Measurements from ENCODE around the gene CYP24A1.

CYP24A1 gene

DNA sequence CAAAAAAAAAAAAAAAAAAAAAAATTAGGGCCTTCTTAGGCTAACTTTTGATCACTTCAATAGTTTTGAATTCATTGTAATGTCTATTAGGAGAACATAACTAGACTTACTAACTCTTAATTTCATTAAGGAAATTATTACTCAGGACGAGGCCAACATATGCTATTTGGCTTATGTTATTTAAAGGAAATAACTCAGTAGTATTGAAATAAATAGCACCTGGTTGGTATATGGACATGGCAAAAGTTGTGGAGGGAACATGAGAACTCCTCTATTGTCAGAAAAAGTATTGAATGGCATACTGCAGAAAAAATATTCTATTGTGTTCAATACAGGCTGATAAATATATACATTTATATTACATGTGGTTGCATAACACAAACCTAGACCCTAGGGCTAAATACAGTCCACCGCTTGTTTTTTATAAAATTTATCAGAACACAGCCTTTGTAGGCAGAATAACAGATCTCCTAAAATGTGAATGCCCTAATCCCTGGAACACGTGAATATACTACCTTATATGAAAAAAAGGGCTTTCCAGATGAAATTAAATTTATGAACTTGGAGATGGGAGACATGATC lies 18.0 kb downstream of the CYP24A1 start:
- DNase-seq (ENCODE audit: low spot score), result no peak

DNA sequence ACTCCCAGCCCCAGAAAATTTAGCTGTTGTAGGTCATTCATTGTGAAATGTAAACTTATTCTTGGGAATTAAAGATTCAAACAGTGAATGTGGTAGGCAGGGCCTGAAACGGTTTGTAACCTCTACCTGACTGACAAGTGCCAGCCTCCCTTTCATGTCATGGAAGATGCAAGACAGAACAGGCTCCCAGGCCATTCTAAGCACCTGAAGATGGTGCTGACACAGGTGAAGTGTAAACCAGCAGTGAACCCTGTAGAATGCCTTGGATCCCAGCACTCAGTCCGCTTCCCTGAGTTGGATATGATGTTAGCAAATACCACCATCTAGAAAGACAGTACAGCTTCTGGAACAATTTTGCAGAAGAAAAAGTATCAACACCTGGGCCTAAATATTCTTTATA lies 19.3 kb downstream of the CYP24A1 start:
- no peak for DNase-seq (ENCODE audit: low spot score)

DNA sequence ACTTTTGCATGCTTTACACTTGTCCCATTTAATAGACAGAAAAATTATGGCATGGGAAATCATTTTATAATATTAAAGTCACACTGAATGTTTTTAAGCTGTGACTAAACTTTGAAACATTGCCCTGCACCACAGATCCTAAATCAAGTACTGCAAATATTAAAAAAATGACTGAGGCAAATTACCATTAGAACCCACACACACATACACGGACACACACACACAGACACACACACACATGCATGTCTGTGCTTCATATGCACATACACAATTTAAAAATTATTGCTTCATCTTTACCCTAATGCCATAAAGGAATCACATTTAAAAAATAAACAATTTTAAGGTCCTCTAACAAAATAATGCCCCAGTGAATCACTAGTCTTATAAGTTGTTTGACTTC lies 19.9 kb downstream of the CYP24A1 start:
- DNase-seq (ENCODE audit: low spot score), result no peak

DNA sequence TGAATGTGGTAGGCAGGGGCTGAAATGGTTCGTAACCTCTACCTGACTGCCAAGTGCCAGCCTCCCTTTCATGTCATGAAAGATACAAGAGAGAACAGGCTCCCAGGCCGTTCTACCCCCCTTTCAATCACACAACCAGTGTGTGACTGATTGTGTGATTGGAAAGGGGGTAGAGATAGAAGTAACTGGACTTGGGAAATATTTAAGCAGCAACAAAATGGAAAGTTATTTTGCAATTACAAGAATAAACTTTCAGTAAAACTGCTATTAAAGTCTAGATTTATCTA lies 20.8 kb downstream of the CYP24A1 start:
- no peak for DNase-seq (ENCODE audit: low spot score)

DNA sequence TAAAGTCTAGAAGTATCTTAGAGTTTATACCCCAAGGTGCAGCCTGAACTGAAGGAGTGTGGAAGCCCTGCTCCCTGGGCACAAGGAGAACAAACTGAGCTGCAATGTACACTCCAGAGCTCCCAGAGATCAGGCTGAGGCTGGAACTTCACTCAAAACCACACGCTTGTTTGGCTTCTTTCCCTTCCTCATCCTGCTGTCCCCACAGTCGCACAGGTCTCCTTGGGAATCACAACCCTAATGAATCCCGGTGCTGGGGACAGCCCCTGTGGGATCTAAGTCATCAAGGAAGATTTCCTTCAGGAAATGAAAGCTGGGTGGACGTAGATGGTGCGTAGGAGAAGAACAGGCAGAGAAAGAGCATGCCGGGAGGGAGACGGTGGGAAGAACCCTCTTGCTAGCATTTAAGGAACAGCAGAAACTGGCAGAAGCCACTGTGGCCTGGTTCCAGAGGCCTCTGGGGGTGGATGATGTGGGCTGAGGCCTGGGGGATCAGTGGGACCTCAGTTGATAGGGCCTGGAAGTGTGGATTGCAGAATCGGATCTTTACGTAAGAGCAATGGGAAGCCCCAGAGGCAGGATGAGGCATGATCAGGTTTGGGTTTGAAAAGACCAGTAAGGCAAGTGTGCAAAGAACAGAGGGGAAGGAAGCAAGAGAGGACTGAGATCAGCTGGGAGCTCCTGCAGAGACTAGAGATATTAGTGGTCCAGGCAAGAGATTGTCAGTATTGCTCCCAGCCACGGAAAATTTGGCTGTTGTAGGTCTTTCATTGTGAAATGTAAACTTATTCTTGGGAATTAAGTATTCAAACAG lies 21.4 kb downstream of the CYP24A1 start:
- no peak for DNase-seq (ENCODE audit: low spot score)

DNA sequence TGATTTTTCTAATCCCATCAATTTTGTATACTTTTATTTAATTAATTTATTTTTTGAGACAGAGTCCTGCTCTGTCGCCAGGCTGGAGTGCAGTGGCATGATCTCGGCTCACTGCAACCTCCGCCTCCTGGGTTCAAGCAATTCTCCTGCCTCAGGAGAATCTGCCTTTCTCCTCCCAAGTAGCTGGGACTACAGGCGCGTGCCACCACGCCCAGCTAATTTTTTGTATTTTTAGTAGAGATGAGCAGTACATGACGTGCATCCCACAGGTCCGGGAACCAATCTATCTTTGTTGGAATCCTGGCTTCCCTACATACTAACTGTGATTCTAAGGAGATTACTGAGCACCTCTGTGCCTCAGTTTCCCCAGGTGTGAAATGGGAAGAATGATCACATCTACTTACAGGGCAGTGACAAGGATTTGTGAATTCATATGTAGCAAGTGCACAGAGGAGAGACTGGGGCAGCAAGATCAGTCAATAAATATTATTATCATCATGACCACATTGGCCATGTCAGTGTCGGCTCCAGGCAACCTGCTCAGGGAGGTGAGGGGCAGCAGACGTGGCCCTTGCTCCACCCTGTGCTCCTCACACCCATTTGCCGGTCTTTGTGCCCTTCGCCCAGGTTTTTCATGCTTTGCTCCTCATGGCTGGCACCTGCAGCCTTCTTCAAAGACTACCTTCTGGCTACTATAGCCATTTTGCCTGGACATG lies 22.1 kb downstream of the CYP24A1 start:
- no peak for DNase-seq (ENCODE audit: low spot score)

- no peak for DNase-seq (ENCODE audit: low spot score)
Measured at GRCh38 chr20:54151075-54151439, 22.7 kb downstream of the CYP24A1 start.

DNA sequence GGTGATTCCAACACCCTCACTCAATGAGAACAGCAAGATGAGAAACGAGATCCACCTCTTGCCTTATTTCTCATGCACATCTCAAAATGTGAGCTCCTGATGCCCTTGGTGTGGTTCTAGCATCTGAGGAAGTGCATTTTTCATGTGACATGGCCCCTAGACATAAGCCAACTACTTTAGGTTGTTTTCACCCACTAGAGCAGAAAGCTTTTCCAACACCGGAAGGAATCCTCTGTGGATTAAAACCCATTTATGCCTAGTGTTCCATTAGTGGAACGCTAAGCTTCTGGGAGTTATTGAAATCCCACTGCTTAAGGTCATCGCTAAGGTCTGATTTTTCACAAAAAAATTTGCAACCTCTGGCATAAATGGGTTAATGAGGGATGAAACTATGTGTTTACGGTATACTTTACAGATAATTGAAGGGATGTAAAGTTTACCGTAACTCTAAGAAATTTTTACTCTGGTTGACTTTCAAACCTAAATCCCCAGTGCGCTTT lies 24.0 kb downstream of the CYP24A1 start:
- DNase-seq (ENCODE audit: low spot score), result no peak

DNA sequence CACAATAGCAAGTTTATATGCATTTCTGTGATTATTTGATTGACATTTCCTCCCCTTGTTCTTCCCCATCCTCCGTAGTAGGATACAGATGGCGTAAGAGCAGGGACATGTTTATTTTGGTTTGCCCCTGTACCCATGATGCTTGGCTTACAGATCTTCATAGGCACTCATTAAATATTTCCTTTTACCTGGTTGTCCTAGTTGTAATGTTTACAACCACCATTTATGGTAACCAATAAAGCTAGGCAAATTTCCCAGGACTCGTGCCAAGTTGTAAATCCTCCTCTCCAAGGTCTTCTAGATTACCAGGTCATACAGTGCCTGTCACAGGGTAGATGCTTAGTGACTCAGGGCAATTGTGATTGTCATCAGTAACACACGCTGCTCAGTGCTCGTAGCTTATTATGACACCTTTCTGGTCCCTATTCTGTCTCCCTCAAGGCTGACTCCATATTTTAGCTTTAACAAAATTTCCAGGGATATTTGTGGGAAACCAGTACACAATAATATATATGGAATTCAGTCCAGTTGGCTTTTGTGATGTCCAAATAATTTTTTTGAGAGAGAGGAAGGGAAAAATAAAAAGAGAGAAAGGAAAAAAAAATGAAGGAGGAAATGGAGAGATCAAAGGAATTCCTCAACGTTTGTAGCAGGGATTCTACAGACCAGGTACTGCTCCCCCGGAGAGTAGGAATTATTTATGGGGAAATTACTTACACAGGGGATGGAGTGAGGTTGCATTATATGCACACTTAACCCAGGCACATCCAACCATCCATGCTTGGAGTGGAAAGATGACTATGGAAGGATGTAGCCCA lies 24.6 kb downstream of the CYP24A1 start:
- DNase-seq (ENCODE audit: low spot score), result no peak

GRCh38 chr20:54146672-54147071 lies 27.1 kb downstream of the CYP24A1 start:
- no peak for DNase-seq (ENCODE audit: low spot score)

DNA sequence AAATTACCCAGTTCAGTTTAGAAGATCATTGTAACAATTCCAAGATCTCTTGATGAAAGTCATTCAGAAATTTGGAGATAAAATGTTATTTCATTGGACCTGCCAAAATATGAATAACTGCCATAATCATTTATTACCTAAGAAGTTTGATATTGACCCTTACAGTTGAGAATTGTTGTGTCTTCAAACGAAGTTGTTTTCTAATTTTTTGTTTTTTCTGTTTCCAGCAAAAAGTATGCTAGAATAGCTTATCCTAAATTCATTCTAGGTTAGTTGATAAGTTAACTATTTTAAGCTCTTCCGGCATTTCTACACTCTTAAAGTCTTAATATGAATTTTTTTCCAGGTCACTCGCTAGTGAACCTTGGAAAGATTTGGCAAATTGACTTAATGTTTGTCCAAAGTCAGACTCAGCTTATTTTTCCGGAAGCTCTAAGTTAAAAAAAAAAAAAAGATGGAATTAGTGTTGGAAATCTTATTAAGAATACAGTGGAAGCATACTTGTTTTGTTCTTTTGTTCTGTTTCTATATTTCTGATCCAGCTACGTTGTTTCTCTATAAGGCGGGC lies 28.9 kb downstream of the CYP24A1 start:
- no peak for DNase-seq (ENCODE audit: low spot score)

DNA sequence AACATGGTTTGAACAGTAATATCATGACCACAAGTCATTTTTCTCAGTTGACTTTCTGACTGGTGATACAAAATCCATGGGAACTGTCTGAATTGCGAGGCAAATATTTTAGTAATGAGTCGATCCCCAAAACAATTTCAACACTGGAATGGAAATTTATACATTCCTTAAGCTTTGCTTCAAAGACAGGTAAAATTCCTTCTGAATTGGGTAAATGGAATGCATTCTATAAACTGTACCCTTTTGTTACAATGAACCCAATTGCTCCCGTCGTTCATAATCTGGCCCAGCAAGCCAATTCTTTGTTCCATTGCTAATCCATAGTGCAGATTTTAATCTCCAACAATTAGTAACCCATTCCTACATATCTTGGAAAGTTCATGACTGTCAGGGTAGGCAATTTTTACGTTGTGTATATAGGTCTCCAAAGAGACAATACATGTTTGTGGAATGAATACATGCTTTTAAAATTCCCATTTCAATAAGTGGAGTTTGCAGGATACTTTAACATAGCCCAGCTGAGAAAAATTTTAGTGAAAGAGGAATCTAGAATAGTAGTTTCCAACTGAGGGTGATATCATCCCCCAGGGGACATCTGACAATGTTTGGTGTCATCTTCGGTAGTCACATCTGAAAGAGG lies 32.7 kb downstream of the CYP24A1 start:
- no peak for DNase-seq (ENCODE audit: low spot score)

DNA sequence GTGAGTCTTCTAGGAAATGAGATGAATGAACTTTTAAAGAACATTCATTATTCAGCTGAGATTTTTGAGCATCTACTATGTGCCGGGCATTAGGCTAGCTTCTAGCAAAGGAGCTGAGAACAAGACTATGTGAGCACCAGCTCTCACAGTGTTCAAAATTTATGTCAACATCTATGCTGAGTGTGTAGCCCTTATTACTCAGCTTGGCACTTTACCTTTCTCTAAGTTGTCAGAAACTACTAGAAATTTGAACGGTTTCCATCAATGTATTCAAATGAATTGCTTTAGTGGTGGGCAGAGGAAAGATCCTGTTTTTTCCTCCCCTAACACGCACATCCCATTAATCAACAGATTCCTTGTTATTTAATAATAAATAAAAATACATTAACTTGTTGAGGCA lies 33.3 kb downstream of the CYP24A1 start:
- DNase-seq (ENCODE audit: low spot score), result no peak

DNA sequence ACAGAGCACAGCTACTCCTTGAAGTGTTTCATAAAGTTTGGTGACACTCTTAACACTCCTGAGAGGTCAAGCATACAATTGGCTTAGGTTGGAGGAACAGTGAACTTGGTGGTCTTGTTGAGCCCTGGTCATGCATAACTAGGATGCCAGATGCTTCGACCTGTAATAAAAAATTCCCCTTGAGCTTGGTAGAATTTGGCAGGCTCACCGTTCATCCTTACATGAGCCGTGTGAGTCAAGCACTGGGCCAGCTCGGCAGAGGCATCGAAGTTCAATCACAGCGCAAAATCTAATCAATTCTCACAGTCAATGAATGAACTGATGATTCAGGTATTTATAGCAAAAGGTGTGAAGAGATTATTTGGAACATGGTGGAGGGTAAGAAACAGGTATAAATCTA lies 33.7 kb downstream of the CYP24A1 start:
- no peak for DNase-seq (ENCODE audit: low spot score)

- DNase-seq (ENCODE audit: low spot score), result no peak
Measured at GRCh38 chr20:54139188-54139587, 34.6 kb downstream of the CYP24A1 start.

DNA sequence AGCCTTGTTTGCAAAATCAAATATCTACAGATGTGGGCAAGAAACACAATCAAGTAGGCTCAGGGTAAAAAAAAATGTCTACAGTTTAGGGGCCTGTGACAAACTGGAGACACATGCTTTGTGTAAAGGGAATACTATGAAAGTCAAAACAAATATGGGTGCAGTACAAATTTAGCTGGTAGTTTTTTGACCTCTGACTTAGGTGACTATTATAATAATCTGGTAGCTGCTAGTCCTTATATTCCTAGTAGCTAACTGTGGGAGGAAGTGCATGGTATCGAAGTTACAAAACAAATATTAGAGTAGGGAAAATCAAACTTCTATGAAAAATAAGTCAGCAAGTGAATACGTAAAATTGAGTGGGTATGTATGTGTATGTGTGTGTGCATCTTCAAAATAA lies 35.4 kb downstream of the CYP24A1 start:
- no peak for DNase-seq (ENCODE audit: low spot score)

- no peak for DNase-seq (ENCODE audit: low spot score)
Measured at GRCh38 chr20:54137115-54137514, 36.7 kb downstream of the CYP24A1 start.

DNA sequence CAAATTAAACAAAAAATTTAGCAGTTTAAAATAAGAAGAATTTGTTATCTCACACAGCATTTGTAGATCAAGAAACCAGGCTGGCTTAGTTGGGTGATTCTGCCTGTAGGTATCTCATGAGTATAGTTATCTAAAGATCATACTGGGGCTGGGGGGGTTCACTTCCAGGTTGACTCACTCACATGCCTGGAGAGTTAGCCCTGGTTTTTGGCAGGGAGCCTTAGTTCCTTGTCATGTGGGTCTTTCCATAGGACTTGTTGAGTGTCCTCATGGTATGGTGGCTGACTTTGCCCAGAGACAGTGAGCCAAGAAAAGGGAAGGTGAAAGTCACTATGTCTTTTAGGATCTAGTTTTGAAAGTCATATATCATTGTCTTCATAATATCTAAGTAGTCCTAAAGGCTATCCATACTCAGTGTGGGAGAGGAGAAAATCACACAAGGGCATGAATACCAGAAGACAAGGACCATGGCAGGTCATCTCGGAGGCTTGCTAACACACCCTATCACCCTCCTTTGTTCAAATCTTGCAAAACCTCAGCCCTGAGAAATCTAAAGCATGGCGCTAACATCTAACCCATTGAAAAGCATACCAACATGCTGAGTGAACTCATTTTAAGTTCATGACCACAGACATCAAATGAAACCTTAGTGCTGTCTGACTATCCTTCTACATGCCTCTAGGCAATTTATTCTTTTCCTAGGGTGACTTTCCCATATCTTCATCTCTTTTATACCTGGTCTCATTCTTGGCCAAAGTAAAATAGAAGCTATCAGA lies 39.2 kb downstream of the CYP24A1 start:
- DNase-seq (ENCODE audit: low spot score), result no peak

GRCh38 chr20:54133434-54134427 lies 40.1 kb downstream of the CYP24A1 start:
- no peak for DNase-seq (ENCODE audit: low spot score)
